K562 treated with DMSO at 1 percent for 48 hours (cell line): ENCODE measurements around the gene NUBP2. TPM values are rescaled to one million over a fixed set of nuclear protein-coding genes. Genes with fewer than 3 reads are reported as not detected.

Experiments
- total RNA-seq: library from RNA; unstranded; fragments of 300-600 nt; gene quantifications from 2 replicates; pipeline ENCODE4 v1.2.3, GENCODE V29; 2022; ENCODE audit warnings: low replicate concordance; ENCODE audit errors: extremely low read depth

Gene NUBP2
- total RNA-seq: 502 TPM in 1 of 2 replicates, not detected in the other

DNA sequence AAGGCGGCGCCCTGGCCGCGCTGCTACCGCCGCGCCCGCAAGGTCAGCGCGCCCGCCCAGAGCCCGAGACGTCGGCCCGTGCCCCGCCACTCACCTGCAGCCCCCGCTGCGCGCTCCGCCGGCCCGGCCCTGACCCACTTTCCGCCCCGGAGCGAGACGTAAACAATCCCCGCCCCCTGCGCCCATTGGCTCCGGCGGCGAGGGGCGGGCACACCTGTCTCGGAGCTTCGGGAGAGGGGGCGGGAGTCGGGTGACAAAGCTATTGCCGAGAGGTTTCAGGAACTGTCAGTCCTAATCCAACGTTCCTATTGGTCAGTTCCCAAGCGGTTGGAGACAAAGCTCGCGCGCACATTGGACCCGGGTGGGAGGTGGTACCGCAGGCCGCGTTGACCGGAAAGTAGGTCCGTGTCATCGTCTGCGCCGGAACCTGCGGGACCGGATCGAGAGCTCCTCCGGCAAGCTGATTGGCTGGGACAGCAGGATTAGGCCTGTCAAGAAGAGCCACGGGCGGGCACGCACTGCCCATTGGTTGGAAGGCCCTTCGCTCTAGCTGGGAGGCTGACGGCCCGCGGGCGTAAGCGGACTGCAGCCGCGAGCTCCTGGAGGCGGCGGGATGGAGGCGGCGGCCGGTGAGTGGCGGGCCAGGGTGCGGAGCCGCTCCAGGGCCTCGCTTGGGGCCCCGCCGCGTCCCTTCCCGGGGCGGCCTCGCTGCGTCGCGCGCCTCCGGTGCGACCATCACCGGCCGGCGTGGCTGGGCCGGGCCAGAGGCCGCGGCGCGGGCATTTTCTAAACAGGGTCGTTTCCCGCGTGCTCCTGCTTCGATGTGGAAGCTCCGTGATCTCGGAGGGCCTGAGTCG lies at the start of gene NUBP2, which contains the start of gene SPSB3:
NUBP2 (plus strand) TSS at position 553 of the 857 bp plus-strand sequence; CDS start at position 614, 61 bp downstream.
SPSB3 (minus strand) TSS at position 164 of the 857 bp plus-strand sequence. CDS start 1,088 bp downstream, outside the sequence.

GRCh38 chr16:1771188-1771863 lies 11.4 kb upstream of the NUBP2 start, which contains the start of gene NME3:
Gene NME3, minus strand, starts transcription at chr16:1771543. Its CDS starts 9 bp downstream, at chr16:1771534.

GRCh38 chr16:1772362-1772907 lies 10.3 kb upstream of the NUBP2 start, which contains the start of gene EME2:
Gene EME2, plus strand, starts transcription at chr16:1772810. Its CDS starts 418 bp downstream, at chr16:1773228.

DNA sequence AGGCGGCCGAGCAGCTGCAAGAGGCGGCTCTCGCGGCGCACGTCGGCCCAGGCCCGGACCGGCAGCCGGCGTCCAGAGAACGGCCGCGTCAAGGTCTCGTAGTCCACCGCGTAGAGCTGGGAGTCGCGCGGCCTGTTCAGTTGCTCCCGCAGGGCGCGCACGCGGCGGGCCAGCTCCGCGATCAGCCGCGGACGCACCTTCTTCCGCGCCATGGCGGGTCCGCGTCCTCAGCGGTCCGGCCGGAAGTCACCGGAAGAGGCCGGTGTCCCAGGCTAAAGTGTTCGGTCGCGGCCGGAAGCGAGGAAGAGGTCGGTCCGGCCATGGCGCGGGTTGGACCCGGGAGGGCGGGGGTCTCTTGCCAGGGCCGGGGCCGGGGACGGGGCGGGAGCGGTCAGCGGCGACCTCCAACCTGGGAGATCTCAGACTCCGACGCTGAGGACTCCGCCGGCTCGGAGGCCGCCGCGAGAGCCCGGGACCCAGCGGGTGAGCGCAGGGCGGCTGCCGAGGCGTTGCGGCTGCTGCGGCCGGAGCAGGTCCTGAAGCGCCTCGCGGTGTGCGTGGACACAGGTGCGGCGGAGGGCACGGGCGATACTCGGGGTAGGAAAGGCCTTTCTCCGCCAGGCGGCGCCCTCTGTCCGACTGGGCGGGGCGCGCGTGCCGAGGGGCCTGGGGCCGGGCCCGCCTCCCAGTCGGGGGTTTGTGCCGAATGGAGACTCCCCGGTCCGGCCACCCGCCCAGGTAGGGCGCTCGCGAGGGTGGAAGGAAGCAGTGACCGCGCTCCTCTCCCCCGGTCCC lies 9.7 kb upstream of the NUBP2 start, which contains the start of gene MRPS34:
MRPS34 (minus strand) TSS at position 227 of the 795 bp plus-strand sequence; CDS start at position 212, 15 bp downstream.

GRCh38 chr16:1793578-1794220 lies 10.9 kb downstream of the NUBP2 start, which contains the start of gene IGFALS:
Gene IGFALS, minus strand, starts transcription at chr16:1793705. Its CDS starts 53 bp downstream, at chr16:1793652.

DNA sequence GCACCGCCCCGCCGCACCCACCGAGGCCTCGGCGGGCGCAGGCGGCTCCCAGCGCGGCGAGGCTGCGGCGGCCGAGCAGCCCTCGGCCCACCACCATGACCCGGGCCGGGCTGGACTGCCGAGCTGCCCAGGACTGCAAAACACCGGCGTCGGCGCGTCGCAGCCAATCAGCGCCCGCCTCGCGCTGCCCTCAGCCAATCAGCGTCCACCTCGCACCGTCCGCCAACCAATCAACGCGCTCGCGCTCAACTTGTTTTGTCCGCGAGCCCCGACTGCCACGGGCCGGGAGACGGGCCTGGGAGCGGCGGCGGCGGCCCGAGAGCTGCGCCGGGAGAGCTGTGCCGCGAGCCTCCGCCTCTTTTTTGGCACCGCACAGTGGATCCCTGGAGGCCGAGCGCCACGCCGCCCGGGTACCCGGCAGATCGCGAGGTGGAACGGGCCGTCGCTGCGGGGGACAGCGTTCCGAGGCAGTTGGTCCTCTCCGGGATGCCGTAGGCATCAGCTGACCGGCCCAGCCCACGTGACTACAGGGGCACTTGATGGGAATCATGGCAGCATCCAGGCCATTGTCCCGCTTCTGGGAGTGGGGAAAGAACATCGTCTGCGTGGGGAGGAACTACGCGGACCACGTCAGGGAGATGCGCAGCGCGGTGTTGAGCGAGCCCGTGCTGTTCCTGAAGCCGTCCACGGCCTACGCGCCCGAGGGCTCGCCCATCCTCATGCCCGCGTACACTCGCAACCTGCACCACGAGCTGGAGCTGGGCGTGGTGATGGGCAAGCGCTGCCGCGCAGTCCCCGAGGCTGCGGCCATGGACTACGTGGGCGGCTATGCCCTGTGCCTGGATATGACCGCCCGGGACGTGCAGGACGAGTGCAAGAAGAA lies 44.2 kb downstream of the NUBP2 start, which contains the start of the genes FAHD1 and HAGH:
FAHD1 (plus strand) TSS at position 516 of the 883 bp plus-strand sequence; CDS start at position 549, 33 bp downstream.
HAGH (minus strand) TSS at position 135 of the 883 bp plus-strand sequence; CDS start at position 97, 38 bp downstream.

Other genes starting within 250 kb of the NUBP2 start
- gene TMEM204, start 249.3 kb upstream of the NUBP2 start, total RNA-seq: not detected in 2 replicates
- not detected in 2 replicates for gene IFT140, start 170.9 kb upstream of the NUBP2 start, total RNA-seq
- not detected in 2 replicates for gene CRAMP1, start 170.6 kb upstream of the NUBP2 start, total RNA-seq
- not detected in 2 replicates for gene JPT2, start 104.7 kb upstream of the NUBP2 start, total RNA-seq
- gene MAPK8IP3, start 76.8 kb upstream of the NUBP2 start, total RNA-seq: not detected in 2 replicates
- gene NME3, start 11.4 kb upstream of the NUBP2 start, total RNA-seq: not detected in 2 replicates
- gene EME2, start 10.2 kb upstream of the NUBP2 start, total RNA-seq: not detected in 2 replicates
- not detected in 2 replicates for gene MRPS34, start 9.8 kb upstream of the NUBP2 start, total RNA-seq
- not detected in 2 replicates for gene SPSB3, start 389 bp upstream of the NUBP2 start, total RNA-seq
- not detected in 2 replicates for gene IGFALS, start 10.7 kb downstream of the NUBP2 start, total RNA-seq
- not detected in 2 replicates for gene HAGH, start 43.9 kb downstream of the NUBP2 start, total RNA-seq
- not detected in 2 replicates for gene FAHD1, start 44.2 kb downstream of the NUBP2 start, total RNA-seq
- gene MEIOB, start 89.2 kb downstream of the NUBP2 start, total RNA-seq: not detected in 2 replicates
- not detected in 2 replicates for gene HS3ST6, start 135.5 kb downstream of the NUBP2 start, total RNA-seq
- gene MSRB1, start 160.2 kb downstream of the NUBP2 start, total RNA-seq: not detected in 2 replicates
- gene RPL3L, start 171.7 kb downstream of the NUBP2 start, total RNA-seq: not detected in 2 replicates
- gene NDUFB10, start 176.6 kb downstream of the NUBP2 start, total RNA-seq: not detected in 2 replicates
- gene RPS2, start 181.9 kb downstream of the NUBP2 start, total RNA-seq: 4,281 and 4,927 TPM in 2 replicates
- gene RNF151, start 183.9 kb downstream of the NUBP2 start, total RNA-seq: not detected in 2 replicates
- not detected in 2 replicates for gene TBL3, start 189.1 kb downstream of the NUBP2 start, total RNA-seq
- gene NOXO1, start 198.5 kb downstream of the NUBP2 start, total RNA-seq: not detected in 2 replicates
- gene GFER, start 201.2 kb downstream of the NUBP2 start, total RNA-seq: not detected in 2 replicates
- not detected in 2 replicates for gene SYNGR3, start 207.0 kb downstream of the NUBP2 start, total RNA-seq
- not detected in 2 replicates for gene ZNF598, start 226.9 kb downstream of the NUBP2 start, total RNA-seq
- not detected in 2 replicates for gene NPW, start 236.8 kb downstream of the NUBP2 start, total RNA-seq
- not detected in 2 replicates for gene NHERF2, start 243.9 kb downstream of the NUBP2 start, total RNA-seq